ENCODE data around the gene DNAI7.

Gene DNAI7

DNA sequence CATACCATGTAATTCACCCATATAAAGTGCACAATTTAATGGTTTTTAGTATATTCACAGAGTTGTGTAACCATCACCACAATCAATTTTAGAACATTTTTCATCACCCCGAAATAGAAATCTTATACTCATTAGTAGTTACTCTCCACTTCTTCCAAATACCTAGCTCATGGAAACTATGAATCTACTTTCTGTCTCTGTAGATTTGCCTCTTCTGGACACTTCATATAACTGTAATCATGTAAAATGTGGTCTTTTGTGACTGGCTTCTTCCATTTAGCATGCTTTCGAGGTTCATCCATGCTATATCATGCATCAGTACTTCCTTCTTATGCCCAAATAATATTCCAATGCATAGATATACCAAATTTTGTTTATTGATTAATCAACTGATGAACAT, 10.8 kb downstream of the DNAI7 start:
- DNase-seq (ENCODE audit: low read depth, low spot score): no peak

DNA sequence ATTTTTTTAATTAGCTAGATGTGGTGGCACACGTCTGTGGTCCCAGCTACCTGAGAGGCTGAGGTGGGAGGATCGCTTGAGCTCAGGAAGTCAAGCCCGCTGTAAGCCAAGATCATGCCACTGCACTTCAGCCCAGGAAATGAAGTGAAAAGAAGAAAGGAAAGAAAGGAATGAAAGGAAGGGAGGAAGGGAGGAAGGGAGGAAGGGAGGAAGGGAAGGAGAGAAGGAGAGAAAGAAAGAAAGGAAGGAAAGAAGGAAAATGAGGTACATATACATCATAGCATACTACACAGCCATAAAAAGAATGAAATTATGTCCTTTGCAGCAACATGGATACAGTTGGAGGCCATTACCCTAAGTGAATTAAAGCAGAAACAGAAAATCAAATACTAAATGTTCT, 12.2 kb downstream of the DNAI7 start:
- DNase-seq (ENCODE audit: low read depth, low spot score): no peak

DNA sequence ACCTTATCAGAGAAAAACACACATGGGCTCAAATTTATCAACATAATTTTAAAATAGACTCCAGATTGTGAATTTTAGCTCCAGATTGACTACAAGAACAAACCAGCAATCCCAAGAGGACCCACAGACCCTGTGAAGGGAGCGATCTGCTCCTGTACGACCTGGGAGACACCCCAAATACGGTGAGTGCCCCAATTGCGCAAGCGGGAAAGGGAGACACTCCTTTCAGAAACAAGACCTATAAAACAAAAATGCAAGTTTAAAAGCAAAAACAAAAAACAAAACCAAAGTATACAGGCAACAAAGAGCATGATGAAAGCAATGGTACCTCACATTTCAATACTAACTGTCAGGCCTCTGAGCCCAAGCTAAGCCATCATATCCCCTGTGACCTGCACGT, 32.1 kb downstream of the DNAI7 start:
- DNase-seq (ENCODE audit: low read depth, low spot score): no peak

DNA sequence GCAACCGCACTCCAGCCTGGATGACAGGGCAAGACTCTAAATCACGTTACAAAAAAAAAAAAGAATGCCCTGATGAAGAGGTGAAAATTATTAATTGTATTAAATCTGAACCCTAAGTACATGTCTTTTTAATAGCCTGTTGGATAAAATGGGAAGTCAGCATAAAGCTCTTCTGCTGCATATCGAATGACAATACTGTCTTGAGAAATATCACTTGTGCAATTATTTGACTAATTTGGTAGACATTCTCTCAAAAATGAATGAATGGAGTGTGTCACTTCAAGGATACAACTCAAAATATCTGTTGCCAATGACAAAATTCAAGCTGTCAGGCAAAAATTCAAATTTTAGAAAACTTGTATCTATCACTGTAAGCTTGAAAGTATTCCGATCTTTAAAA, 38.9 kb downstream of the DNAI7 start:
- no peak for DNase-seq (ENCODE audit: low read depth, low spot score)

DNA sequence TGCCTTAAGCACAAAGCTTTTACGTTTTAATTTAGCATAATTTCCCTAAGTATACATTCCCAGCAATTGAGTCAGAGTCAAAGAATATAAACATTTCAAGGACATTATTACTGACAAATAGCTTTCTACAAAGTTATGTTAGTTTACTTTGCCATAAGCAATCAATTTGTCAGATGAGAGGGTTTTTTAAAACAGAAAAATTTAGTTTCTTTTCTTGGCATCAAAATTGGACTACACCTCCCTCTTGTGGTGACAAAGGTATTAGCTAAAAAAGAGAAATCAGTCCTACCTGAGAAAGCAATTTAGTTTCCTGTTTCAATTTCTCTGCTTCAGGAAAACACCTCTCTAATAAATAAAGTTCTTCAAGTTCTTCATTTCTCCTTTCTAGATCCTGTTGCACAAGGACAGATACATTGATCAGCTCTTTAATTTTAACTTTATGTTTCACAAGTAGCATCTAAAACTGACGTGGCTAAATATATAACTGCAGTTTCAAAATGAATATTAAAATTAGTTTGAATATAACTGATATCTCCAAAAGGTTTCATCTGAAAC, 39.9 kb downstream of the DNAI7 start:
- peak; percentile 17 for DNase-seq (ENCODE audit: low read depth, low spot score)

DNA sequence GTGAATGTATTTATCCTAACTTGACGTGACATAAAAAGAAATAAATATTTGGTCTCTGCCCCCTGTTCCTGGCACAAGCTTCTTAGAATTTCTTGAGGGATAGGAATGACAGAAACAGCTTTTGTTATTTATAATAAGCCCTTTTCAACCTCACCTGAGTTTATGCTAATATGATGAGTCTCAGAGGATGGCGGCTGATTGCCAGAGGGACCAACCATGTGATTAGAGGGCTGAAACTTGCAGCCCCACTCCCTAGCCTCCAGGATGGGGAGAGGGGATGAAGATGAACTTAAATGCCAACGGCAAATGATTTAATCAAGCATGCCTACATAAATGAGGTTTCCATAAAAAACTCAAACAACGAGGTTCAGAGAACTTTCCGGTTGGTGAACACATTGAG, 42.9 kb downstream of the DNAI7 start:
- no peak for DNase-seq (ENCODE audit: low read depth, low spot score)

DNA sequence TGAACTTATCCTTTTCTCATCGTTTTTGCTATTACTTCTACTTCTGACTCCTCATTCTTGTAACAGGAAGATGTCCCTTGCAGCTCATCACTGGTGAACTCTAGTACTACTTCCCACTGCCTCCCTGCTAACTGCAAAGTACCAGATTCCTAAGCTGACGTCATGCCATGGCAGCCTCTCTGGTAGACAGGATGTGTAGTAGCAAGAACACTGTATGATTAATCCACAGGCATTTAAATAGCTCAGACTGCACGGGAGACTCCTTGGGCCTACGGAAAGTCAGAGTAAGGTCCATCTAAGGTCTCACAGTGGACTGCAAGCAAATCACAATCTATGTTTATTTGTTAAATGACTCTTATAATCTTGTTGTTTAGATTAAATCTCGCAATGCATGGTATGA, 43.5 kb downstream of the DNAI7 start:
- peak; percentile 90 for DNase-seq (ENCODE audit: low read depth, low spot score)

DNA sequence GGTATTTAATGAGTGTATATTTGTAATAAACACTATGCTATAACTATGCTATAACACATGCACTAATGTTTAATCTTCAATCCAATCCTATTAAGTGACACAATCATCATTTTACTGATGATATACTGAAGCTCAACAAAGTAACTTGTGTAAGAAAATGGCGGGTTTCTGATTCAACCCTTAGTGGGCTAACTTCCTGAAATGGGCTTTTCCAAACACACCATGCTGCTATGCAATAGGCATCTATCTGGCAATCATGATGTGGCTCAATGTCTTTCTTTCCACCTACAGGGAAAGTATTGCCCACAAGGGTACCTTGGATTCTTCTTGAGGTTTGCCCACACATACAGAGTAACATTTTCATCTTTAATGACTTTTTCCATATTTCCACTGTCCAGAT, 48.3 kb downstream of the DNAI7 start:
- DNase-seq (ENCODE audit: low read depth, low spot score): no peak

DNA sequence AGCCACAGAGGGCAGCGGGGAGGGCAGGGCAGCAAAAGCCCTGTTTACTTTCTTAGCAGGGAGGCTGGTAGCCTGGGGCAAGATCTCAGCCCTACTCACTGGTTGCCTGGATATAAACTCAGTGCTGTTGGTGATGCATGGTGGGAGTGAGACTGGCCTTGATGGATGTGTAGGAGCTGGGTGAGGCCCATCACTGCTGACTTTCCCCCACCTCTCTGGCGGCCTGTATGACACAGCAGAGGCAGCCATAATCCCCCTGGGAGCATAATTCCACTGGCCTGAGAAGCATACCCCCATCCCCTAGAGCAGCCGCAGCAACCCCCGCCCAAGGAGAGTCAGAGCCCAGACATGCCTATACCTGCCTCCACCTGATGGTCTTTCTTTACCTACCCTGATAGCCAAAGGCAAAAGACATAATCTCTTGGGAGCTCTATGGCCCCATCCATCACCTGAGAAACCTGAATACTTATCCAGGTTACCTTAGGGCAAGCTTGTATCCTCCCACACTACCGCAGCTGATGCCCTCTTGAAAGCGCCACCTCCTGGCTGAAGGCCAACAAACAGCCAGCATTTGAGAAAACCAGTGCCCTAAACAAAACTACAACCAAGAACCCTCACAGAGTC, 59.3 kb downstream of the DNAI7 start:
- DNase-seq (ENCODE audit: low read depth, low spot score): peak; percentile 58

DNA sequence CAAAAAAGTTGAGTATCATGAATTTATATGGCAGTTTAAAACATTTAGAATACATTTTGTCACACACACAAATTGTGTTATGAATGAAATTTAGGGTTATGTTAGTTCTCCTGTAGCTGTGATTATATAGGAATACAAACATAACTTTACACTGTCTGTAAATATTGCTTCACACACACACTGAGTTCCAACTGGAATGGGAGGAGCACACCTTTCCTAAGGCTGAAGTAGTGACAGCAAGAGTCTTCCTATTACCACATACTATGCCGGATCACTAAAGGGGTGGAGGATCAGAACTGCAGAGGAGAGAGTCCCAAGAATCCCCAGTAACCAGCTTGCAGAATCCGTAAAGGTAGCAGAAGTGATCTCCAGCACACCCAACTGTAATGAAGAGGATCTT, 63.7 kb downstream of the DNAI7 start:
- DNase-seq (ENCODE audit: low read depth, low spot score): no peak

DNA sequence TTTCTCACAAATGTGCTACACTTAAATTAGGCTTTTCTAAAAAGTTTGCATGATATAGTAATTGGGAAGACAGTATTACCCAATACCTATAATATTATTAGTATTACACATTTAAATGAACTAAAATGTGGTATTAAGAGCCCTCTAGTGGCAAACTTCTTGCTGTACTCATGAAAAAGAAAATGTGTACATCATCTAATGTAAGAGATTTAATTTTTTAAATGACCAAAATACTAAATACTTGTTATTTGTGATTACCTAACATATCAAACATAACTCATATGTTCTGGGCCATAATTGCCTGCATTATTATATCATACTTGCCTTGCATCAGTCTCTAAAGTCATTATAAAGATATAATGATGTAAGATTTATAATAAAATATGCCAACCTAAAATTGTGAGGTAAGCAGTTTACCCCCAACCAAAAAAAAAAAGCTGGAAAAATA, 64.2 kb downstream of the DNAI7 start:
- no peak for DNase-seq (ENCODE audit: low read depth, low spot score)

DNA sequence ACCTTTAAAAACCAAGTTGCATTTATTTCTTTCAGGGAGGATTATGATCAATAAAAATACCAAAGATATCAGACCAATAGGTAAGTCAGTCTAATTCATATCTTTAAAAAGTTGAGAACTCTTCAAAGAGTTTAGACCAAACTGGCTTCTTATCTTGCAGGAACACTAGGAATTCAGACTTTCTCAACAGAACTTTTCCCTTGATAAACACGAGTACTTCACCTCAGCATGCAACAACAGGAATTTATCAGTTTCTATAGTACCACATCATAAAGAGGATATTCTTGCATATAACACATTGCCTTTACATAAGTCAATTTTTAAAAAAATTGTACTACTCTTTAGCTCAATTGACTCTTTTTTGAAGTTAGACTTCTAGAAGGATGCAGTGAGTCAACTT, 68.2 kb downstream of the DNAI7 start:
- no peak for DNase-seq (ENCODE audit: low read depth, low spot score)

DNA sequence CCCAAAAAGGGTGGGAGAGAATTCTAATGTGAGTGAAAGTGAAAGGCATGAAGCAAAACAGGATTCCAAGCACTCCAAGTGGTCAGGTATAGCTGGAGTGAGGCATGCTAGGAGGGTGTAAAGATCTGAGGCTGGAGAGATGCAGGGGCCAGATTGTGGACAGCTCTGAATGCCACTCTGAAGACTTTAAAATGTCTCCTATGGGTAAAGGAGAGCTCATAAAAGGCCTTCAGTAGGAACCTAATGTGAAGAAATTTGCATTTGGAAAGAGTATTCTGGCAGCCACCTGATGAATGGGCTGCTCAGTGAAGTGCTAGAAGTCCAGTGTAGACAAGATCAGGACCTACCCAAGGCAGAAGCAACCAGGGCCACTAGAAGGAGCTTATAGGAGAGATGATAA, 68.9 kb downstream of the DNAI7 start:
- no peak for DNase-seq (ENCODE audit: low read depth, low spot score)

DNA sequence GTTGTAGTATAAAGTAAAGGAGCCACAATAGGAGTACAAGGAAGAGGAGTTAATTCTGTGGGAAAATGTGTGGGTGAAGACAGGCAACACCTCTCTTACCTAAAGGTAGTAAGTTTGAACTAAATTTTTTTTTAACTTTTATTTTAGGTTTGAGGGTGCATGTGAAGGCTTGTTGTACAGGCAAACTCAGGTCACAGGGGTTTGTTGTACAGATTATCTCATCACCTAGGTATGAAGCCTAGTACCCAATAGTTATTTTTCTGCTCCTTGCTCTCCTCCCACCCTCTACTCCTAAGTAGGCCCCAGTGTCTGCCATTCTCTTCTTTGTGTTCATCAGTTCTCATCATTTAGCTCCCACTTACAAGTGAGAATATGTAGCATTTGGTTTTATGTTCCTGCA, 70.5 kb downstream of the DNAI7 start:
- no peak for DNase-seq (ENCODE audit: low read depth, low spot score)

DNA sequence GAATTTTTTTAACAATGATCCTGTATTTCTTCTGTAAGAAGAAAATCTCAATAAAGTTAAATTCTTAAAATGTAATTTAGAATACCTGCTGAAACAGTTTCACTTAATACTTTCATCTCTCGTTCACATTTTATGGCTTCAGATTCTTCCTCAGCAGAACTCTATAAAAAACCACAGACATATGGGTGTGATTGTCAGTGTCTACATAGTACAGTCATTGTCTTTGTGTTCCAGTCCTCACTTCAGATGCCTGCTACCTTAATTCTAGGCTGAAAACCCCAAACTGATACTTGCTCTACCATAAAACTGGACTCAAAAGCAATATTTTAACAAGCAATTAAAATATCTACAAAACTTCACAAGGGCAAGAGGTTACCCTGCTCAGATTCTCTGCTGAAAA, 71.8 kb downstream of the DNAI7 start:
- DNase-seq (ENCODE audit: low read depth, low spot score): no peak

DNA sequence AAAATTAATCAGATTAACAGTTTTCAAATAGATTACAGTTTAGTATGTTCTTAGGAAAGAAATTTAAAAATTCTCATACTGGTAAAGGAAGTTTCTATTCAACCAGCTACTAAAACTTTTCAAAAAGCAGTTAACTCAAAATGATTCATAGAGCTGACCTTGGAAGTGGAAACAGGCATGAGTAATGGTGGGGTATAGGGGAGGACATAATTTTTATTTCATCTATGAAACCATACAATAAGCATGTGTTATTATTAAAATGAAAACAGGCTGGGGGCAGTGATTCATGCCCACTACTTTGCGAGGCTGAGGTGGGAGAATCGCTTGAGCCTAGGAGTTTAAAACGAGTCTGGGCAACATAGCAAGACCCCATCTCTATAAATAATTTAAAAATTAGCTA, 73.0 kb downstream of the DNAI7 start:
- no peak for DNase-seq (ENCODE audit: low read depth, low spot score)

DNA sequence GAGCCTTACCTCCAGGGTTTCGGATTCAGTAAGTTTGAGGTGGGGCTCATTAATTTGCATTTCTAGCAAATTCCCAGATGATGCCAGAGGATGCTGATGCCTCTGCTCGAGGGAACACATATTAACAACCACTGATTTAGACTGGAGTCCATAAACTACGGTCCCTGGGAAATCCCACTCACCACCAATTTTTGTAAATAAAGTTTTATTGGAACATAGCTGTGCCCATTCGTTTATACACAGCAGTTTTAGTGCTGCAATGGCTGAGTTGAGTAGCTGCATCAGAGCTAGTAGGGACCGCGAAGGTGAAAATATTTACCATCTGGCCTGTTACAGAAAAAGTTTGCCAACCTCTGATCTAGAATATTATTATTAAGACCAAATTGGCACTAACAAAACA, 73.8 kb downstream of the DNAI7 start:
- no peak for DNase-seq (ENCODE audit: low read depth, low spot score)

DNA sequence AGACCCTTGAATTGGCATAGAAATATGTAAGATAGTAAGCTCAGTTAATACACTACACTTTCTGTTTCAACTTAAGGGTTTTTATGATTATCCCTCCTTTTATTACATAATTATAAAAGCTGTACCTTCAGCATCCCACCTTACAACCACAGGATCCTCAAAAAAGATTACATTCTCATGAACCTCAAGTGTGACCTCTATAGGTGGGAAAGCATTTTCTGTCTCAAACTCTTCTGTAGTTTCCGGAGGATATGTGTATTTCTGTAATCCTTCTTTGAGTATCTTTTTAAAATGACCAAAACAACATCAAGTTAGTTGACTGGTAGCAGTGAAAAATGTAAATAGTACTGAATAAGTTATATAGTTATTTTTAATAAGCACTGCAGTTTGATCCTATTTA, 75.9 kb downstream of the DNAI7 start:
- DNase-seq (ENCODE audit: low read depth, low spot score): no peak

DNA sequence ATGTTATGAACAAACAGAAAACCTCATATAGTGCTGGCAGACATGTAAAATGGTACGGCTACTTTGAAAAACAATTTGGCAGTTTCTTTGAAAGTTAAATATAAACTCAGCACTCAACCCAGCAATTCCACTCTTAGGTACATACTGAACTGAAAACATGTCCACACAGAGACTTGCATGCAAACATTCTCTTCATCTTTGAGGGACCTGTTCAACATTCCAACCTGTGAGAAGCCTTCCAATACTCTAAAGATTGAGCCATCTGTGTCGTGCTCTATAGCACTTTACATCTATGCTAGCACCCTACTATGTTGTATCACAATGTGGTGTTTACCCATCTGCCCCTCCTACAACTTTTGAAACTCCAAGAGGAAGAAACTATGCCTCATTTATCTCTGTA, 79.3 kb downstream of the DNAI7 start:
- no peak for DNase-seq (ENCODE audit: low read depth, low spot score)

DNA sequence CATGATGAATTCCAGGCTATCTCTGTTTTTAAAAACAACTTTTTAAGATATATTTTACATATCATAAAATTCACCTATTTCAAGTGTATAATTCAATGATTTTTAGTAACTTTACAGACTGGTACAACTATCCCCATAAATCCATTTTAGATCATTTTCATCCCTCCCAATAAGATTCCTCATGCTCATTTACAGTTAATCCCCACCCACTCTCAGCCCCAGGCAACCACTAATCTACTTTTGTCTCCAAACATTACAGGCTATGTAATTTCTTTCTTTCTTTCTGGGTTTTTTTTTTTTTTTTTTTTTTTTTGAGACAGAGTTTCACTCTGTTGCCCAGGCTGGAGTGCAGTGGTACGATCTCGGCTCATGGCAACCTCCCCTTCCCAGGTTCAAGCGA, 81.3 kb downstream of the DNAI7 start:
- DNase-seq (ENCODE audit: low read depth, low spot score): no peak

DNA sequence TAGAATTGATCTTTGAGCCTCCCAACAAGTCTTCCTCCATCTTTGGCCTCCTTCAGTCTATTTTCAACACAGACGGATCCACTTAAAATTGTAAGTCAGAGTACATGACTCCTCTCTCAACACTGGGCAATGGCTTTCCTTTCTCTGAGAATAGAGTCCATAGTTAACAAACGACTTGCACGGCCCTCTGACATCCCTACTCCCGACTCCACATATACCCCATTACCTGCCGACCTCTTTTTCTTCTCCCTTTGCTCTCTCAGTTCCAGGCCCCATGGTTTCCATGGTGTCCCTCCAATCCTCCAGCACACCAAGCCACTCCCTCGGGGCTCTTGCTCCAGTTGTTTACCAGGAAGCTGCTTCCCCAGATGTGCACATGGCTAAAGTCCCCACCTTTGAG, 84.7 kb downstream of the DNAI7 start:
- no peak for DNase-seq (ENCODE audit: low read depth, low spot score)

DNA sequence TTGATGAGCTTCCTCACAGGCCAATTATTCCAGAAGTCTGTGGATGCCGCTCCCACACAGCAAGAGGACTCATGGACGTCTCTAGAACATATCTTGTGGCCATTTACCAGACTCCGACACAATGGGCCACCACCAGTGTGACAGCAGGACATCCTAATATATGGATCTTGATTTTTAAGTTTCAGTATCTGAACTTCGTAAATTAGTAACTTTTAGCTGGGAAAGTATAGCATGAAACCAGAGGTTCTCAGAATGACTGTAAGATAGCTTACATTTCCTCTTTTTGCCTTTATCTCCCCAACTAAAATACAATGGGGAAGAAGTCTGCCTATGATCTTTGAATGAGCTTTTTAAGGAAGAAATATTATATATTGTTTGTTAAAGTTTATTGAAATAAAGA, 87.0 kb downstream of the DNAI7 start:
- DNase-seq (ENCODE audit: low read depth, low spot score): no peak

DNA sequence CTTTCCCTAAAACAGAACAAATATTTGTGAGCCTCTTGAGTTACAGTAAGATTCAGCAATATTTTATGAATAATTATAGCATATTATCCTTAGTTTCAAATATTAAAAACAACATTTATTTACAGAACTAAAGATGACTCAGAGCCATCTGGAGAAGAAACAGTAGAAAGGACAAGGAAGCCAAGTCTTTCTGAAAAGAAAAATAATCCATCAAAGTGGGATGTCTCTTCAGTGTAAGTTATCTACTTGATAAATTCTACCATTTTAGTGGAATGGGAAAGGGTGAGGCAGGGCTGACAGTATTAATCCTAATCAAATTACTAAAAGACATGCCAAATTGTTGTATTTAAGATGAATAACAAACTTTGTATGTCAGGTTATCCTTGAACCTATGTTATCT, 88.1 kb downstream of the DNAI7 start:
- peak; percentile 9 for DNase-seq (ENCODE audit: low read depth, low spot score)

DNA sequence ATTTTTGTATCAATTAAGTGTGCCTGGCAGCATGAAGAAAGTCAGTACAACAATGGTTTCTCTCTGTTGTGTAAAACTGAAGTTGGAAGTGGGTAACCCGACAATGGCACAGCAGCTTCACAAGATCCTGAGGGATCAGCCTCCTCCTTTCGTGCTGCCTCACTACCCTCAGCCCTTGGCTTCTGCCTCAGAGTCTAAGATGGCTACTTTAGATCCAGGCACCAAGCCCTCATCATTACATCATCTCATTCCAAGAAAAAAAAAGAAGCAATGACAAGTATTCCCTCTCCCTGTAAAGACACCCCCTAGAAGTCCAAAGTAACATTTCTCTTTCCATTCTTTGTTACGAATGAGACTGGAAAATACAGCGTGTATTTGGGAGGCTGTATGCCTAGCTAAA, 92.6 kb downstream of the DNAI7 start:
- DNase-seq (ENCODE audit: low read depth, low spot score): no peak

All from smooth muscle cell of the brain vasculature (primary cell).